ENCODE measurements around the gene CORIN. TPM values are rescaled to one million over a fixed set of nuclear protein-coding genes. Genes with fewer than 3 reads are reported as not detected.

The CORIN gene
- total and polyA plus RNA-seq, 8 donors, result 0.05 to 1.1 (median 0.23) TPM; not detected in 1

DNA sequence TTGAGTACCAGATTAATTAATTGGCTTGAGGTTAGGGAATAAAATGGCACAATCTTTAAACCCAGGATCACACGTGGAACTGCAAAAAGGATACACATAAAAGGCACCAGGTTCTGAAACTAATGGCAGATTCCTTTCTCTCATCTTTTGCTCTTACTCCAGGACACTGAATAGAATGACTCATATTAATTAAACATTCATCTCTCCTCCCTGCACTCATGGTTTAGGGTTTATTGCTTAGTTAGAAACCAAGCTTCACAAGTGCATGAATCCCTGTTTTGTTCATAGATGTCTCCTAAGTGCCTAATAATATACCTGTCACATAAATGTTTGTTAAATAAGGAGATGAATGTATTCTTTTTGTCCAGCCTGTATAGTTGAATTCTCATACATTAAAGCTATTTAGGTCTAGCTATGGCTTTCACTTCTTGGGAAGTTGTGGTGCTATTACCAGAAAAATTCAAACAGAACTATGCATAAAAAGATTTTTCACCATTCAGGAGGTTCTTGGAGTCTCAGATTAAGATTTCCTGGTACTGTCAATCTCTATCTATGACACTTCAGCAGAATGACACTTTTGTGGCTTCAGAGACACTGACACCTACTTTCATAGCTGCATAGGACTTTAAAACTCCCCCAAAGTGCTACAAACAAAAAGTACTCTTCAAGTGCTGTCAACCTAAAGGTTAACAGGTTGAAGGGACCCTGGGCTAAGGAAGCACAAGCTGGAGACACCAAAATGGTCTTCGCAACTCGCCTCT is 7.4 kb downstream of the CORIN start:
- Histone ChIP-seq H3K36me3 (no peaks in the 10 kb centered on the region), H3K27ac (no peak overlapping the region), H3K4me1 (no peaks in the 10 kb centered on the region), H3K9me3 (no peaks in the 10 kb centered on the region), H3K4me3 (no peak overlapping the region), H3K27me3 (peaks cover 0 to 3% (median 0%) of the 10 kb centered on the region in 4 donors)
- intact Hi-C loops (cut with DNase I), result loop anchor here in 2 of 3 donors (10.0 kb wide), 3 partner anchors 126 to 156 kb away; no protein-coding TSS in a partner anchor
- DNase-seq (no peak), ATAC-seq (no peak), FAIRE-seq (no peak)
- 75 to 80% methylated on average over 3 of the region's 3 CpGs for WGBS, 2 donors
- TF ChIP-seq, protein P1, sequence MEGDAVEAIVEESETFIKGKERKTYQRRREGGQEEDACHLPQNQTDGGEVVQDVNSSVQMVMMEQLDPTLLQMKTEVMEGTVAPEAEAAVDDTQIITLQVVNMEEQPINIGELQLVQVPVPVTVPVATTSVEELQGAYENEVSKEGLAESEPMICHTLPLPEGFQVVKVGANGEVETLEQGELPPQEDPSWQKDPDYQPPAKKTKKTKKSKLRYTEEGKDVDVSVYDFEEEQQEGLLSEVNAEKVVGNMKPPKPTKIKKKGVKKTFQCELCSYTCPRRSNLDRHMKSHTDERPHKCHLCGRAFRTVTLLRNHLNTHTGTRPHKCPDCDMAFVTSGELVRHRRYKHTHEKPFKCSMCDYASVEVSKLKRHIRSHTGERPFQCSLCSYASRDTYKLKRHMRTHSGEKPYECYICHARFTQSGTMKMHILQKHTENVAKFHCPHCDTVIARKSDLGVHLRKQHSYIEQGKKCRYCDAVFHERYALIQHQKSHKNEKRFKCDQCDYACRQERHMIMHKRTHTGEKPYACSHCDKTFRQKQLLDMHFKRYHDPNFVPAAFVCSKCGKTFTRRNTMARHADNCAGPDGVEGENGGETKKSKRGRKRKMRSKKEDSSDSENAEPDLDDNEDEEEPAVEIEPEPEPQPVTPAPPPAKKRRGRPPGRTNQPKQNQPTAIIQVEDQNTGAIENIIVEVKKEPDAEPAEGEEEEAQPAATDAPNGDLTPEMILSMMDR (IDR thresholded peaks at IDR 0.05), result no peak

DNA sequence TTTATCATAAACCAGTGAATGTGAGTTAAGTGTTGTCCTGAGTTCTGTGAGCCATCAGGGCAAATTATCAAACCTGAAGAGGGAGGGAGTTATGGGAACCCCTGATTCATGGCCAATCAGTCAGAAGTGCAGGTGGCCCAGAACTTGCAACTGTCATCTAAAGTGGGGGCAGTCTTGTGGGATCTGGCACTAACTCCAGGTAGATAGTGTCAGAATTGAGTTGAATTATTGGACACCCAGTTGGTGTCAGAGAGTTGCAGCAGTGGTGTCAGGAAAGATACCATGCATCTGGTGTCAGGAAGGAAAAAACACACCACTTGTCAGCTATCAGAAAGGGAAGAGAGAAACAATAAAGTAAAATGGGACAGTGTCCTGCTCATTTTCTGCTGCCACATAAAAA is 8.4 kb downstream of the CORIN start:
- H3K4me1 ChIP-seq, result no peaks in the 10 kb centered on the region
- no peak overlapping the region for H3K4me3 ChIP-seq
- TF ChIP-seq, protein P1 (IDR thresholded peaks at IDR 0.05), result no peak
- intact Hi-C loops (cut with DNase I), result no loop called here
- FAIRE-seq (no peak), ATAC-seq (no peak), DNase-seq (no peak)
- H3K27ac ChIP-seq, result no peak overlapping the region
- peaks cover 0 to 3% (median 0%) of the 10 kb centered on the region in 4 donors for H3K27me3 ChIP-seq
- H3K36me3 ChIP-seq, result no peaks in the 10 kb centered on the region
- H3K9me3 ChIP-seq, result no peaks in the 10 kb centered on the region

DNA sequence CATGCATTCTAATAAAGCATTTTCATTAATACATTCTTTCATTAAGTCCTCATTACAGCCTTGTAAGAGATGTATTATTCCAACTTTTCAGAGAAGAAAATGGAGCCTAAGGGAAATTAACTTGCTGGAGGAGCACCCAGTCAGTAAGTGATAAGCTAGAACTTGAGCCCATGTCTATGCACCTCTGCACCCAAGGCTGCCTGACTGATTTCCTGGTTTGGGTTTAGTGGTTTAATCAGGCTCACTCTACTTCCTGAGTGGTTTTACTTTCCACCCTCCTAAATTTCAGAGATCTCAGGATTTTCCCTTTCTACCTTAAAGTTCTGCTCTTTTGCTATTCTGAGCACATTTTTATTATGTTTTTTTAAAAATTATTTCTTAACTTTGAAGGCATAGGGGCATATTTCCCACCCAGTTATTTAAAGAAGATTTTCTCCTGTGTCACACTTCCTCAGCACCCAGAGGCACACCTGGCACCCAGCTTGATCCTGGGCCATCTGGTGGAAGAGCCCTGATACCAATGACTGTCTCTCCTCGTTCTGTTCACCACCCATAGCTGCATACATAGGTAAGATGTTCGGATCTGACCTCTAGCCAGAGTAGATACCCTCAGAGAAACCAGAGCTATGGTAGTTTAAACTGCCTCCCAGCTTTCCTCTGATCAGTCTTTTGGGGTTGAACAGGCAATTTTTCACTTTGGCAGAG is 10.4 kb downstream of the CORIN start:
- Histone ChIP-seq H3K9me3 (no peaks in the 10 kb centered on the region), H3K4me1 (no peaks in the 10 kb centered on the region), H3K4me3 (no peak overlapping the region), H3K27ac (no peak overlapping the region), H3K27me3 (no peaks in the 10 kb centered on the region), H3K36me3 (no peaks in the 10 kb centered on the region)
- TF ChIP-seq, protein P1 (IDR thresholded peaks at IDR 0.05), result no peak
- FAIRE-seq, result no peak
- DNase-seq, result no peak
- WGBS, 2 donors, result 66 to 76% methylated on average over 2 of the region's 2 CpGs
- intact Hi-C loops (cut with DNase I), result no loop called here
- ATAC-seq, result no peak

DNA sequence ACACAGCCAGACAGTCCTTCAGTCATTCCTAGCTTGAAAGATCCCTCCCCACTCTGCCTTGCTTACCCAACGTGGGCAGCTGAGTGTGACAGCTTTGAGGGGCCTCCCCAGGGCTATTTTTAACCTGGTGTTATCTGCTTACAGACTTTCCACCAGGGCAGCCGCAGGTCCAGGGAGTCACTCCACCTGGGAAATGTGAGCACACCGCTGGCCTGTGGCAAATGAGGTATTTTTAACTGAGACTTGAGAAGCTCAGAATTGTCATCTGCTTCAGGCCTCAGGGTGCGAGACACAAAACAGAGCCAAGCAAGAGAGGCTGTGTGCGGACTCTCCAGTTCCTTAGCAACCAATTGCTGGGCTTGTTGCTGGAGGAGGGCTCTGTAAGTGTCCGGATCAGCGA is 13.0 kb downstream of the CORIN start:
- H3K4me1 ChIP-seq, result no peaks in the 10 kb centered on the region
- TF ChIP-seq, protein P1 (IDR thresholded peaks at IDR 0.05), result no peak
- DNase-seq (no peak), FAIRE-seq (no peak), ATAC-seq (peak in 2 of 4 donors; percentile 26 to 51)
- intact Hi-C loops (cut with DNase I), result no loop called here
- 38 to 49% methylated on average over 7 of the region's 7 CpGs for WGBS, 2 donors
- H3K4me3 ChIP-seq, result no peak overlapping the region
- no peaks in the 10 kb centered on the region for H3K27me3 ChIP-seq
- H3K9me3 ChIP-seq, result no peaks in the 10 kb centered on the region
- no peak overlapping the region for H3K27ac ChIP-seq
- no peaks in the 10 kb centered on the region for H3K36me3 ChIP-seq

- H3K36me3 ChIP-seq, result no peaks in the 10 kb centered on the region
- H3K4me3 ChIP-seq, result no peak overlapping the region
- TF ChIP-seq, protein P1 (IDR thresholded peaks at IDR 0.05), result no peak
- 86% methylated on average over 1 of the region's 1 CpG for WGBS, 2 donors
- H3K27ac ChIP-seq, result no peak overlapping the region
- DNase-seq (no peak), ATAC-seq (no peak), FAIRE-seq (no peak)
- H3K27me3 ChIP-seq, result no peaks in the 10 kb centered on the region
- H3K4me1 ChIP-seq, result no peaks in the 10 kb centered on the region
- no peaks in the 10 kb centered on the region for H3K9me3 ChIP-seq
- intact Hi-C loops (cut with DNase I), result no loop called here
These were observed 18.7 kb downstream of the CORIN start for GRCh38 chr4:47819178-47819577.
